Fibroblast of lung (primary cell): Measurements from ENCODE around the gene SPTBN2. TPM values are rescaled to one million over a fixed set of nuclear protein-coding genes. Genes with fewer than 3 reads are reported as not detected.

Experiments used
- DNase-seq, 2 donors: peaks; one replicate each; pipeline versions ENCODE4 v3.0.0 to v3.0.0-alpha.2; 2010; ENCODE audit warnings: low read depth in 2 of 2
- H2AFZ ChIP-seq: 2 replicates; pipeline ENCODE4 v1.5.1; 2012; ENCODE audit warnings: low read length, control low read depth, inconsistent platforms
- H3K27ac ChIP-seq: 2 replicates; pipeline ENCODE4 v1.5.1; 2011; ENCODE audit warnings: low read length, control low read depth; ENCODE audit not compliant: insufficient read depth
- H3K27me3 ChIP-seq: 2 replicates; pipeline ENCODE4 v1.5.1; 2011; ENCODE audit warnings: mild to moderate bottlenecking, low read length; ENCODE audit not compliant: control insufficient read depth, insufficient read depth
- H3K36me3 ChIP-seq: 2 replicates; pipeline ENCODE4 v1.5.1; 2011; ENCODE audit warnings: low read length; ENCODE audit not compliant: control insufficient read depth, insufficient read depth
- H3K4me1 ChIP-seq: 2 replicates; pipeline ENCODE4 v1.5.1; 2011; ENCODE audit warnings: low read length; ENCODE audit not compliant: control insufficient read depth, insufficient read depth; ENCODE audit errors: extremely low read depth
- H3K4me2 ChIP-seq: 2 replicates; pipeline ENCODE4 v1.5.1; 2011; ENCODE audit warnings: low read length, control low read depth; ENCODE audit not compliant: insufficient read depth; ENCODE audit errors: extremely low read depth
- H3K4me3 ChIP-seq, 4 experiments: fragments of 200-600 bp in 1 of 4; sonication (generic) in 1 of 4; replicated peaks in 1 of 4; 2 replicates each; pipeline ENCODE4 v1.5.1; 2011 to 2016; ENCODE audit warnings: low read length in 4 of 4, low read depth in 3 of 4, mild to moderate bottlenecking in 3 of 4, control low read depth in 2 of 4, inconsistent platforms in 1 of 4, mixed read lengths in 1 of 4; ENCODE audit not compliant: insufficient read depth in 1 of 4; ENCODE audit errors: control extremely low read depth in 1 of 4
- H3K79me2 ChIP-seq: 2 replicates; pipeline ENCODE4 v1.5.1; 2012; ENCODE audit warnings: mild to moderate bottlenecking, low read length, inconsistent platforms; ENCODE audit not compliant: control insufficient read depth, insufficient read depth
- H3K9ac ChIP-seq: 2 replicates; pipeline ENCODE4 v1.5.1; 2011; ENCODE audit warnings: mild to moderate bottlenecking, low read length, control low read depth; ENCODE audit not compliant: insufficient read depth
- H3K9me3 ChIP-seq: 2 replicates; pipeline ENCODE4 v1.5.1; 2012; ENCODE audit warnings: low read depth, low read length; ENCODE audit not compliant: control insufficient read depth, insufficient read depth
- H4K20me1 ChIP-seq: 2 replicates; pipeline ENCODE4 v1.5.1; 2011; ENCODE audit warnings: low read length; ENCODE audit not compliant: control insufficient read depth, insufficient read depth; ENCODE audit errors: extremely low read depth
- CTCF ChIP-seq, 2 donors: IDR thresholded peaks in 1 of 2; conservative IDR thresholded peaks in 1 of 2; 1 replicate in 1 of 2; 2 replicates in 1 of 2; pipeline ENCODE4 v1.5.1; 2011 to 2012; ENCODE audit warnings: low read length in 2 of 2, control low read depth in 1 of 2, inconsistent platforms in 1 of 2, low read depth in 1 of 2, mild to moderate bottlenecking in 1 of 2
- EZH2 ChIP-seq: IDR thresholded peaks from 2 replicates; pipeline ENCODE4 v1.5.1; 2012; ENCODE audit warnings: low read length, control low read depth, mild to moderate bottlenecking; ENCODE audit errors: missing control alignments
- polyA plus RNA-seq, 2 donors: library from polyadenylated mRNA; depleted of rRNA in 1 of 2; stranded (reverse) in 1 of 2; unstranded in 1 of 2; fragments of >200 nt; gene quantifications; 2 replicates each; pipeline ENCODE4 v1.2.1, GENCODE V29; 2011 to 2012; ENCODE audit warnings: missing spikeins in 1 of 2
- total RNA-seq: library from RNA; depleted of rRNA; stranded (reverse); fragments of >200 nt; gene quantifications from 2 replicates; pipeline ENCODE4 v1.2.1, GENCODE V29; 2014

Gene SPTBN2
- total and polyA plus RNA-seq, 2 donors (not counting 1 experiment from before 2014, with no cell fraction given): 0.09 to 0.99 TPM

DNA sequence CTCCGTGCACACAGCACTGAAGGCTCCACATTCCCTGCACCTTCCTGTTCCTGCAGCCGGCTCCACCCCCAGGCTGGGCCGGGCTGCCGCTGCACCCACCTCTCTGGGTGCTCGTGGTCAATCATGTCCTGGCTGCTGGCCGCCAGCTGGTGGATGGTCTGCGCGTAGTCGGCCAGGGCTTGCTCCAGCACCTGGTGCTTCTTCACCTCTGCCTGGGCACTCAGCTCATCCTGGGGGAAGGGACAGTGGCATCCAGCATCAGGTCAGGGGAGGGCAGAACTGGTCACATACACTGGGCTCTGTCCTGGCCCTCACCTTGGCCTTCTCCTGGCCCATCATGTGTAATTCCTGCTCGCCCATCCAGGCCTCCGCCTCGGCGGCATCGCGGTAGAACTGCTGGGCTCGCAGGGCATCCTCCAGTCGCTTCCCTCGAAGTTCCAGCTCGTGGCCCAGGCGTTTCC, 36.1 kb downstream of the SPTBN2 start:
- no peaks in the 10 kb centered on the region for H3K36me3 ChIP-seq
- no peak overlapping the region for H3K4me3 ChIP-seq
- no peaks in the 10 kb centered on the region for H3K9me3 ChIP-seq
- no peaks in the 10 kb centered on the region for H3K4me1 ChIP-seq
- H3K9ac ChIP-seq: no peak overlapping the region
- no peak overlapping the region for H2AFZ ChIP-seq
- H3K4me2 ChIP-seq: no peak overlapping the region
- no peak for TF ChIP-seq EZH2
- TF ChIP-seq CTCF (conservative IDR thresholded peaks at IDR 0.05 in 1 of 2, IDR thresholded peaks at IDR 0.05 in 1 of 2; ENCODE audit: low read depth in 1 of 2, low read length in 2 of 2): no peak
- H4K20me1 ChIP-seq: no peaks in the 10 kb centered on the region
- DNase-seq: no peak
- H3K27me3 ChIP-seq: no peaks in the 10 kb centered on the region
- no peaks in the 10 kb centered on the region for H3K79me2 ChIP-seq
- no peak overlapping the region for H3K27ac ChIP-seq

GRCh38 chr11:66692446-66692845, 36.6 kb downstream of the SPTBN2 start:
- TF ChIP-seq CTCF (conservative IDR thresholded peaks at IDR 0.05 in 1 of 2, IDR thresholded peaks at IDR 0.05 in 1 of 2; ENCODE audit: low read depth in 1 of 2, low read length in 2 of 2): no peak
- H3K4me3 ChIP-seq: no peak overlapping the region
- H3K36me3 ChIP-seq: no peaks in the 10 kb centered on the region
- H4K20me1 ChIP-seq: no peaks in the 10 kb centered on the region
- no peak overlapping the region for H3K4me2 ChIP-seq
- H2AFZ ChIP-seq: no peak overlapping the region
- no peaks in the 10 kb centered on the region for H3K4me1 ChIP-seq
- no peaks in the 10 kb centered on the region for H3K27me3 ChIP-seq
- no peak for DNase-seq
- H3K79me2 ChIP-seq: no peaks in the 10 kb centered on the region
- no peaks in the 10 kb centered on the region for H3K9me3 ChIP-seq
- no peak overlapping the region for H3K9ac ChIP-seq
- no peak overlapping the region for H3K27ac ChIP-seq

DNA sequence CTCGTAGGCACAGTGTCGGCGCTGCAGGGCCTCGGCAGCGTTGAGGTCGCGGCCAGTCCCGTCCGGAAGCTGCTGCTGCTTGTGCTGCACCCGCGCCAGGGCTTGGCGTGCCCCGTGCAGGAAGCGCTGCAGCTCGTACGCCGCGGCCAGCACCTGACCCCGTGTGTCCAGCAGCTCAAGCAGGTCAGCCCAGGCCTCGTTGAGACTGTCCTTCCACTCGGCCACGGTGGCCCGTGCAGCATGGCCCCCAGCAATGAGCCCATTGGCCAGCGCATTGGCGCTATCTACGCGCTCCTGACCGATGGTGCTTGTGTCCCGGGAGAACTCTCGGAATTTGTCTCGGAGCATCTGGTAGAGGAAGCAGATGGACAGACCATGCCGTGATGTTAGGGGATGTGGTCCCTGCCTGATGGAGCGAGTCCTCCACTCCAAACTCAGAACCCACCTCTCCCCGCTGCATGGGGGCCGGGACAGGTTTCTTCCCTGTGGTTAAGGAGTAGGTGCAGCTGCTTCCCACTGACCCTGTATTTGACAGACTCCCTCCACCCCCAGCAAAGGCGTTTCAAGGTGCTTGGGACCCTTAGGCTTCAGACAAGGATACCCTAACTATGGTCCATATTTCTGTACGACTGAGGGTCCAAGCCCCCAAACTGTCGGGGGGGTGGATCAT, 37.6 kb downstream of the SPTBN2 start:
- Histone ChIP-seq H3K4me1 (no peaks in the 10 kb centered on the region), H2AFZ (no peak overlapping the region), H3K9me3 (no peaks in the 10 kb centered on the region), H3K4me3 (no peak overlapping the region), H3K27ac (no peak overlapping the region), H3K27me3 (no peaks in the 10 kb centered on the region), H3K79me2 (no peaks in the 10 kb centered on the region), H3K9ac (no peak overlapping the region), H3K4me2 (no peak overlapping the region), H3K36me3 (no peaks in the 10 kb centered on the region), H4K20me1 (no peaks in the 10 kb centered on the region)
- no peak for DNase-seq
- TF ChIP-seq CTCF (conservative IDR thresholded peaks at IDR 0.05 in 1 of 2, IDR thresholded peaks at IDR 0.05 in 1 of 2; ENCODE audit: low read depth in 1 of 2, low read length in 2 of 2): no peak
- TF ChIP-seq EZH2: no peak
